Thyroid gland (tissue), 4 donors: ENCODE results near the gene OR1D5.

ENCODE experiments used
- CTCF ChIP-seq, 6 experiments: fragments of 200-600 bp in 3 of 6; fragments of 450-650 bp in 3 of 6; sonication (generic) in 3 of 6; IDR thresholded peaks; one replicate each; pipeline ENCODE4 v1.5.1; 2016 to 2019; ENCODE audit warnings: antibody characterized with exemption in 6 of 6, mild to moderate bottlenecking in 2 of 6, inconsistent platforms in 1 of 6, moderate library complexity in 1 of 6
- POLR2A ChIP-seq, 2 donors: fragments of 450-650 bp; IDR thresholded peaks; one replicate each; pipeline ENCODE4 v1.6.1; 2017; ENCODE audit warnings: antibody characterized with exemption in 2 of 2, mild to moderate bottlenecking in 2 of 2, moderate library complexity in 1 of 2

- no peak for TF ChIP-seq CTCF (IDR thresholded peaks at IDR 0.05)
- no peak for TF ChIP-seq POLR2A (IDR thresholded peaks at IDR 0.05)
These were observed 47.5 kb downstream of the OR1D5 start for GRCh38 chr17:3015890-3016289.
